Liver (tissue), 9 donors: ENCODE data around the gene HS6ST3. TPM values are rescaled to one million over a fixed set of nuclear protein-coding genes. Genes with fewer than 3 reads are reported as not detected.

Source experiments
- DNase-seq: peaks from one replicate; pipeline ENCODE4 v3.0.0-alpha.2; 2017; ENCODE audit warnings: low spot score
- H3K27ac ChIP-seq, 2 donors: one replicate each; pipeline ENCODE4 v1.7.0; 2013; ENCODE audit warnings: inconsistent platforms in 2 of 2, low read length in 2 of 2, control low read depth in 1 of 2, low read depth in 1 of 2, mild to moderate bottlenecking in 1 of 2
- H3K27me3 ChIP-seq, 4 donors: one replicate each; pipeline versions ENCODE4 v1.6.1 to v1.7.0; 2013; ENCODE audit warnings: low read length in 3 of 4, inconsistent platforms in 1 of 4, mild to moderate bottlenecking in 1 of 4, moderate library complexity in 1 of 4; ENCODE audit not compliant: control insufficient read depth in 4 of 4, insufficient read depth in 4 of 4
- H3K36me3 ChIP-seq, 4 donors: one replicate each; pipeline versions ENCODE4 v1.6.1 to v1.7.0; 2013; ENCODE audit warnings: low read length in 3 of 4, mild to moderate bottlenecking in 3 of 4, low read depth in 1 of 4, moderate library complexity in 1 of 4; ENCODE audit not compliant: control insufficient read depth in 4 of 4, insufficient read depth in 3 of 4
- H3K4me1 ChIP-seq, 4 donors: one replicate each; pipeline versions ENCODE4 v1.6.1 to v1.7.0; 2013; ENCODE audit warnings: low read length in 3 of 4, mild to moderate bottlenecking in 3 of 4, moderate library complexity in 1 of 4; ENCODE audit not compliant: control insufficient read depth in 4 of 4, insufficient read depth in 4 of 4
- H3K4me3 ChIP-seq, 3 donors: one replicate each; pipeline versions ENCODE4 v1.6.1 to v1.7.0; 2013; ENCODE audit warnings: low read length in 3 of 3, control low read depth in 1 of 3, low read depth in 1 of 3, mild to moderate bottlenecking in 1 of 3
- H3K9ac ChIP-seq, 2 donors: one replicate each; pipeline ENCODE4 v1.7.0; 2013; ENCODE audit warnings: low read length in 2 of 2, mild to moderate bottlenecking in 2 of 2, moderate library complexity in 2 of 2, control low read depth in 1 of 2, low read depth in 1 of 2
- H3K9me3 ChIP-seq, 4 donors: one replicate each; pipeline versions ENCODE4 v1.6.1 to v1.7.0; 2013; ENCODE audit warnings: low read length in 3 of 4; ENCODE audit not compliant: control insufficient read depth in 4 of 4
- EGR1 ChIP-seq, 2 donors: IDR thresholded peaks; 2 replicates each; pipeline ENCODE4 v1.6.1; 2016 to 2018; ENCODE audit warnings: antibody characterized with exemption in 2 of 2, low read depth in 2 of 2
- FOXA1 ChIP-seq: IDR thresholded peaks from 2 replicates; pipeline ENCODE4 v1.6.1; 2016; ENCODE audit warnings: antibody characterized with exemption
- FOXA2 ChIP-seq: IDR thresholded peaks from 2 replicates; pipeline ENCODE4 v1.6.1; 2016; ENCODE audit warnings: antibody characterized with exemption
- GABPA ChIP-seq, 2 donors: IDR thresholded peaks in 1 of 2; conservative IDR thresholded peaks in 1 of 2; 2 replicates each; pipeline ENCODE4 v1.6.1; 2016; ENCODE audit warnings: antibody characterized with exemption in 2 of 2, mild to moderate bottlenecking in 1 of 2, moderate library complexity in 1 of 2
- HNF4A ChIP-seq, 2 donors: conservative IDR thresholded peaks; 2 replicates each; pipeline ENCODE4 v1.6.1; 2016; ENCODE audit warnings: antibody characterized with exemption in 2 of 2, mild to moderate bottlenecking in 2 of 2
- HNF4G ChIP-seq: IDR thresholded peaks from 2 replicates; pipeline ENCODE4 v1.6.1; 2016; ENCODE audit warnings: antibody characterized with exemption
- JUND ChIP-seq, 2 donors: IDR thresholded peaks; 2 replicates each; pipeline ENCODE4 v1.6.1; 2016; ENCODE audit warnings: antibody characterized with exemption in 2 of 2
- NR2F2 ChIP-seq: IDR thresholded peaks from 2 replicates; pipeline ENCODE4 v1.6.1; 2016; ENCODE audit warnings: antibody characterized with exemption
- RAD21 ChIP-seq, 2 donors: IDR thresholded peaks; 2 replicates each; pipeline ENCODE4 v1.6.1; 2016; ENCODE audit warnings: antibody characterized with exemption in 2 of 2, mild to moderate bottlenecking in 2 of 2
- RXRA ChIP-seq, 2 donors: IDR thresholded peaks; 2 replicates each; pipeline ENCODE4 v1.6.1; 2017 to 2018; ENCODE audit warnings: antibody characterized with exemption in 2 of 2, mild to moderate bottlenecking in 1 of 2
- SP1 ChIP-seq: IDR thresholded peaks from 2 replicates; pipeline ENCODE4 v1.6.1; 2018; ENCODE audit warnings: antibody characterized with exemption, mild to moderate bottlenecking
- TAF1 ChIP-seq: conservative IDR thresholded peaks from 2 replicates; pipeline ENCODE4 v1.6.1; 2016; ENCODE audit warnings: antibody characterized with exemption, mild to moderate bottlenecking
- YY1 ChIP-seq: IDR thresholded peaks from 2 replicates; pipeline ENCODE4 v1.6.1; 2016; ENCODE audit warnings: antibody characterized with exemption, mild to moderate bottlenecking
- WGBS: extraction: QIAGEN DNeasy Blood & Tissue Kit; methylation state at CpG from one replicate; pipeline ENCODE4 v1.1.7; 2013; 5-methylcytosine and 5-hydroxymethylcytosine counted together
- polyA plus RNA-seq, 2 donors: library from polyadenylated mRNA; stranded (reverse) in 1 of 2; unstranded in 1 of 2; fragments of 200-250 nt in 1 of 2; fragments of >200 nt in 1 of 2; fragmentation: Nextera tagmentation in 1 of 2; extraction: Ambion mirVana in 1 of 2; gene quantifications; one replicate each; pipeline versions ENCODE4 v1.2.1 to v1.2.3, GENCODE V29; 2013 to 2015
- total RNA-seq, 2 donors: library from RNA; depleted of rRNA; stranded (reverse); fragments of >200 nt; gene quantifications; one replicate each; pipeline ENCODE4 v1.2.3, GENCODE V29; 2014
- TF ChIP-seq, protein P1 (sequence below): IDR thresholded peaks from 2 replicates; pipeline ENCODE4 v1.6.1; 2016; ENCODE audit warnings: antibody characterized with exemption, mild to moderate bottlenecking
- TF ChIP-seq, protein P2 (sequence below): fragments of 150-350 bp; IDR thresholded peaks from 2 replicates; pipeline ENCODE4 v1.5.1; 2017; ENCODE audit warnings: improper control_type of control experiment, low read depth, low read length; ENCODE audit not compliant: missing input control
- TF ChIP-seq, protein P3 (sequence below): IDR thresholded peaks from 2 replicates; pipeline ENCODE4 v1.6.1; 2016; ENCODE audit warnings: antibody characterized with exemption
- TF ChIP-seq, protein P4 (sequence below): IDR thresholded peaks from 2 replicates; pipeline ENCODE4 v1.6.1; 2016; ENCODE audit warnings: antibody characterized with exemption
- TF ChIP-seq, protein P5 (sequence below): IDR thresholded peaks from 2 replicates; pipeline ENCODE4 v1.6.1; 2016; ENCODE audit warnings: antibody characterized with exemption
- donor health status: healthy.
- donor health status: healthy.
- donor health status: healthy.
- donor health status: healthy.
- donor health status: healthy.

Gene HS6ST3
- total and polyA plus RNA-seq, 4 donors = under 0.01 TPM; not detected in 3

DNA sequence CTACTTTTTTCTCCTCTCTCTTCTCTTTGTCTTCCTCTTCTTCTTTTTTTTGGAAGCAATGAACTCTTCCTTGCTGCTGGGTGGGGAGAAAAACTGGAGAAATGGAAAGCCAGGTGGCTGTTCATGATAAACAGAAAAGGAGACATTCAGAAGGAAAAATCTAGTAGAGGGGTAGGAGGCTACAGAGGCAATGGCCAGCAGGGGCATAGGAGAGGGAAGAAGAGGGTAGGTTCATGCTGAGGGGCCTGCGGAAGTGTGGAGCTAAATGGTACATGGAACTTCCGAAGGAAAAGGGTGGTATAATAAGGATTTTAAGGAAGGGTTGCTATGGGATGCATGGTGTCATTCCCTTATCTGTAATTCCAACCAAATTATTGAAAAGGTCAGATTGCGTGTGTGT is 17.5 kb upstream of the HS6ST3 start:
- Histone ChIP-seq H3K4me3 (no peak overlapping the region), H3K9me3 (no peaks in the 10 kb centered on the region), H3K27ac (no peak overlapping the region), H3K27me3 (peaks cover 0 to 6% (median 2%) of the 10 kb centered on the region in 4 donors), H3K36me3 (no peaks in the 10 kb centered on the region), H3K4me1 (no peaks in the 10 kb centered on the region), H3K9ac (no peak overlapping the region)
- no peak for TF ChIP-seq FOXA2
- TF ChIP-seq HNF4A (conservative IDR thresholded peaks at IDR 0.05) = no peak
- TF ChIP-seq, protein P1, sequence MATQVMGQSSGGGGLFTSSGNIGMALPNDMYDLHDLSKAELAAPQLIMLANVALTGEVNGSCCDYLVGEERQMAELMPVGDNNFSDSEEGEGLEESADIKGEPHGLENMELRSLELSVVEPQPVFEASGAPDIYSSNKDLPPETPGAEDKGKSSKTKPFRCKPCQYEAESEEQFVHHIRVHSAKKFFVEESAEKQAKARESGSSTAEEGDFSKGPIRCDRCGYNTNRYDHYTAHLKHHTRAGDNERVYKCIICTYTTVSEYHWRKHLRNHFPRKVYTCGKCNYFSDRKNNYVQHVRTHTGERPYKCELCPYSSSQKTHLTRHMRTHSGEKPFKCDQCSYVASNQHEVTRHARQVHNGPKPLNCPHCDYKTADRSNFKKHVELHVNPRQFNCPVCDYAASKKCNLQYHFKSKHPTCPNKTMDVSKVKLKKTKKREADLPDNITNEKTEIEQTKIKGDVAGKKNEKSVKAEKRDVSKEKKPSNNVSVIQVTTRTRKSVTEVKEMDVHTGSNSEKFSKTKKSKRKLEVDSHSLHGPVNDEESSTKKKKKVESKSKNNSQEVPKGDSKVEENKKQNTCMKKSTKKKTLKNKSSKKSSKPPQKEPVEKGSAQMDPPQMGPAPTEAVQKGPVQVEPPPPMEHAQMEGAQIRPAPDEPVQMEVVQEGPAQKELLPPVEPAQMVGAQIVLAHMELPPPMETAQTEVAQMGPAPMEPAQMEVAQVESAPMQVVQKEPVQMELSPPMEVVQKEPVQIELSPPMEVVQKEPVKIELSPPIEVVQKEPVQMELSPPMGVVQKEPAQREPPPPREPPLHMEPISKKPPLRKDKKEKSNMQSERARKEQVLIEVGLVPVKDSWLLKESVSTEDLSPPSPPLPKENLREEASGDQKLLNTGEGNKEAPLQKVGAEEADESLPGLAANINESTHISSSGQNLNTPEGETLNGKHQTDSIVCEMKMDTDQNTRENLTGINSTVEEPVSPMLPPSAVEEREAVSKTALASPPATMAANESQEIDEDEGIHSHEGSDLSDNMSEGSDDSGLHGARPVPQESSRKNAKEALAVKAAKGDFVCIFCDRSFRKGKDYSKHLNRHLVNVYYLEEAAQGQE = no peak
- TF ChIP-seq GABPA (IDR thresholded peaks at IDR 0.05 in 1 of 2, conservative IDR thresholded peaks at IDR 0.05 in 1 of 2) = no peak
- TF ChIP-seq YY1 = no peak
- TF ChIP-seq, protein P2, sequence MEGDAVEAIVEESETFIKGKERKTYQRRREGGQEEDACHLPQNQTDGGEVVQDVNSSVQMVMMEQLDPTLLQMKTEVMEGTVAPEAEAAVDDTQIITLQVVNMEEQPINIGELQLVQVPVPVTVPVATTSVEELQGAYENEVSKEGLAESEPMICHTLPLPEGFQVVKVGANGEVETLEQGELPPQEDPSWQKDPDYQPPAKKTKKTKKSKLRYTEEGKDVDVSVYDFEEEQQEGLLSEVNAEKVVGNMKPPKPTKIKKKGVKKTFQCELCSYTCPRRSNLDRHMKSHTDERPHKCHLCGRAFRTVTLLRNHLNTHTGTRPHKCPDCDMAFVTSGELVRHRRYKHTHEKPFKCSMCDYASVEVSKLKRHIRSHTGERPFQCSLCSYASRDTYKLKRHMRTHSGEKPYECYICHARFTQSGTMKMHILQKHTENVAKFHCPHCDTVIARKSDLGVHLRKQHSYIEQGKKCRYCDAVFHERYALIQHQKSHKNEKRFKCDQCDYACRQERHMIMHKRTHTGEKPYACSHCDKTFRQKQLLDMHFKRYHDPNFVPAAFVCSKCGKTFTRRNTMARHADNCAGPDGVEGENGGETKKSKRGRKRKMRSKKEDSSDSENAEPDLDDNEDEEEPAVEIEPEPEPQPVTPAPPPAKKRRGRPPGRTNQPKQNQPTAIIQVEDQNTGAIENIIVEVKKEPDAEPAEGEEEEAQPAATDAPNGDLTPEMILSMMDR = no peak
- no peak for TF ChIP-seq TAF1
- TF ChIP-seq SP1 = no peak
- TF ChIP-seq HNF4G = no peak
- TF ChIP-seq, protein P3, sequence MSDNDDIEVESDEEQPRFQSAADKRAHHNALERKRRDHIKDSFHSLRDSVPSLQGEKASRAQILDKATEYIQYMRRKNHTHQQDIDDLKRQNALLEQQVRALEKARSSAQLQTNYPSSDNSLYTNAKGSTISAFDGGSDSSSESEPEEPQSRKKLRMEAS = no peak
- TF ChIP-seq FOXA1 = no peak
- TF ChIP-seq, protein P4, sequence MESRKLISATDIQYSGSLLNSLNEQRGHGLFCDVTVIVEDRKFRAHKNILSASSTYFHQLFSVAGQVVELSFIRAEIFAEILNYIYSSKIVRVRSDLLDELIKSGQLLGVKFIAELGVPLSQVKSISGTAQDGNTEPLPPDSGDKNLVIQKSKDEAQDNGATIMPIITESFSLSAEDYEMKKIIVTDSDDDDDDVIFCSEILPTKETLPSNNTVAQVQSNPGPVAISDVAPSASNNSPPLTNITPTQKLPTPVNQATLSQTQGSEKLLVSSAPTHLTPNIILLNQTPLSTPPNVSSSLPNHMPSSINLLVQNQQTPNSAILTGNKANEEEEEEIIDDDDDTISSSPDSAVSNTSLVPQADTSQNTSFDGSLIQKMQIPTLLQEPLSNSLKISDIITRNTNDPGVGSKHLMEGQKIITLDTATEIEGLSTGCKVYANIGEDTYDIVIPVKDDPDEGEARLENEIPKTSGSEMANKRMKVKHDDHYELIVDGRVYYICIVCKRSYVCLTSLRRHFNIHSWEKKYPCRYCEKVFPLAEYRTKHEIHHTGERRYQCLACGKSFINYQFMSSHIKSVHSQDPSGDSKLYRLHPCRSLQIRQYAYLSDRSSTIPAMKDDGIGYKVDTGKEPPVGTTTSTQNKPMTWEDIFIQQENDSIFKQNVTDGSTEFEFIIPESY = no peak
- TF ChIP-seq NR2F2 = no peak
- no peak for TF ChIP-seq JUND (IDR thresholded peaks at IDR 0.05)
- TF ChIP-seq RAD21 (IDR thresholded peaks at IDR 0.05) = no peak
- TF ChIP-seq EGR1 (IDR thresholded peaks at IDR 0.05; ENCODE audit: low read depth in 2 of 2) = no peak
- no peak for TF ChIP-seq RXRA (IDR thresholded peaks at IDR 0.05)
- TF ChIP-seq, protein P5, sequence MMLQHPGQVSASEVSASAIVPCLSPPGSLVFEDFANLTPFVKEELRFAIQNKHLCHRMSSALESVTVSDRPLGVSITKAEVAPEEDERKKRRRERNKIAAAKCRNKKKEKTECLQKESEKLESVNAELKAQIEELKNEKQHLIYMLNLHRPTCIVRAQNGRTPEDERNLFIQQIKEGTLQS = no peak
- DNase-seq = no peak
- WGBS = 81% methylated on average over 3 of the region's 3 CpGs
